Ectodermal cell (in vitro differentiated cells): ENCODE measurements around the gene UBTF.

Experiments
- H3K27ac ChIP-seq: 2 replicates; pipeline ENCODE4 v1.7.0; 2013; ENCODE audit warnings: mild to moderate bottlenecking, low read depth, low read length; ENCODE audit not compliant: insufficient read depth, poor library complexity, severe bottlenecking
- H3K27me3 ChIP-seq: 2 replicates; pipeline ENCODE4 v1.7.0; 2013; ENCODE audit warnings: mild to moderate bottlenecking, low read length; ENCODE audit not compliant: insufficient read depth, control insufficient read depth, poor library complexity, severe bottlenecking
- H3K36me3 ChIP-seq: one replicate; pipeline ENCODE4 v1.7.0; 2013; ENCODE audit warnings: low read length; ENCODE audit not compliant: control insufficient read depth, insufficient read depth
- H3K4me1 ChIP-seq: one replicate; pipeline ENCODE4 v1.7.0; 2013; ENCODE audit warnings: low read length; ENCODE audit not compliant: control insufficient read depth, insufficient read depth
- H3K4me3 ChIP-seq: 2 replicates; pipeline ENCODE4 v1.7.0; 2013; ENCODE audit warnings: low read depth, low read length, control low read depth; ENCODE audit not compliant: insufficient read depth
- H3K9me3 ChIP-seq: 2 replicates; pipeline ENCODE4 v1.7.0; 2013; ENCODE audit warnings: mild to moderate bottlenecking, low read length, moderate library complexity; ENCODE audit not compliant: control insufficient read depth
- WGBS, 2 experiments: methylation state at CpG; one replicate each; pipeline ENCODE4 v1.1.7; 2013; ENCODE audit warnings: missing lambda C conversion rate in 2 of 2; 5-methylcytosine and 5-hydroxymethylcytosine counted together

The UBTF gene

DNA sequence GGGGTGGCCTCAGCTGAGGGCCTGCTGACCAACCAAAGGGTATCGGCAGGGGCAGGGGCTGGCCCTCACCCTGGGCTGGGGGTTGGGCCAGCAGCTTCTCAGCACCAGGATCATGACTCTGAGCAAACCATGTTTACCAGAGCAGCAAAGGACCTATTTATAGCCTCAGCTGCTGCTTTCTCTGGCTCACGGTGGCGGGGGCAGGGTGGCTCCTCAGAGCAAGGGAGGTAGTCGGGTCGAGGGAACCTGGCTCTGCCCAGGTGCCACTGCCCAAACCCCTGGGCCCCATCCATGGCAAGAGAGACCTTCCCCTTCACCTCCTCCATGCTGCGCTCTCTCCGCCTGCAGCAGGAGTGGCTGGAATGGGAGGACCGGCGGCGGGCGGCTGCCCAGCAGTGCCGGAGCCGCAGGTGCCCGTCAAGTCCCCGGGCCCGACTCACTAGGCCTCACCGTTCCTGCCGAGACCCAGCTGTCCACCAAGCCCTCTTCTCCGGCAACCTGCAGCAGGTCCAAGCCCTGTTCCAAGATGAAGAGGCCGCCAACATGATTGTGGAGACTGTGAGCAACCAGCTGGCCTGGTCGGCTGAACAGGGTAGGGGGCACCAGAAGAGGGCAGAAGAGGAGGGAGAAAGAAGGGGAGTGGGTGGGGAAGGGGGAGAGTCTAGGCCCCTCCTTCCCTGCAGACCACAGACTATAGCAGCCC is 48.8 kb downstream of the UBTF start, which contains the start of gene ASB16:
Gene ASB16, plus strand, starts transcription at position 206 of the 703 bp plus-strand sequence. Its CDS starts 86 bp downstream, at position 292.
- H3K4me1 ChIP-seq = peaks cover 15% of the 10 kb centered on the region
- no peaks in the 10 kb centered on the region for H3K27me3 ChIP-seq
- 61% methylated on average over 21 of the region's 21 CpGs for WGBS, 2 experiments
- no peaks in the 10 kb centered on the region for H3K9me3 ChIP-seq
- H3K36me3 ChIP-seq = no peaks in the 10 kb centered on the region
- no peak within 1 kb of the TSS for H3K4me3 ChIP-seq
- H3K27ac ChIP-seq = no peak within 1 kb of the TSS

DNA sequence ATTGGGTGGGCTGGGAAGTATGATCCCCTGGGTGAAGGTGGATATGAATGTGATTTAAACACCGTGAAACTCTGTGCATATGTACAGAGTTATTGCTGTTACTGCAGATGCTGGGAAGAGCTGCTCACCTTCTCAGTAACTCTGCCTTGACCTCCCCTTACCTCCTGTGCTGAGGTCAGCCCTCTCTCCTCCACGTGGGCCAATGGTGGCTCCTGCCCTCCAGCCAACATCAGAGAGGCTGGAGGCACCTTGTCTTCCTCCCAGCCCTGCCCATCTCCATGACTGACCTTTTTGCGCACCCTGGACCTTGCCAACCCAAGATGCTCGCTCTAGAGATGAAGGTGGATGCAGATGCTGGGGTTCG is 49.4 kb downstream of the UBTF start:
- no peaks in the 10 kb centered on the region for H3K27me3 ChIP-seq
- no peak overlapping the region for H3K4me3 ChIP-seq
- no peak overlapping the region for H3K27ac ChIP-seq
- H3K4me1 ChIP-seq = peaks cover 15% of the 10 kb centered on the region
- no peaks in the 10 kb centered on the region for H3K9me3 ChIP-seq
- 81 to 85% methylated on average over 5 of the region's 5 CpGs for WGBS, 2 experiments
- no peaks in the 10 kb centered on the region for H3K36me3 ChIP-seq

- Histone ChIP-seq H3K4me3 (no peak overlapping the region), H3K36me3 (peaks cover under 1% of the 10 kb centered on the region), H3K27me3 (no peaks in the 10 kb centered on the region), H3K9me3 (no peaks in the 10 kb centered on the region), H3K27ac (no peak overlapping the region), H3K4me1 (peaks cover 15% of the 10 kb centered on the region)
- WGBS, 2 experiments = 92 to 93% methylated on average over 7 of the region's 7 CpGs
These were observed 52.2 kb downstream of the UBTF start for GRCh38 chr17:44167181-44167861.

GRCh38 chr17:44164476-44164875 is 55.0 kb downstream of the UBTF start:
- Histone ChIP-seq H3K4me1 (peaks cover 4% of the 10 kb centered on the region), H3K4me3 (no peak overlapping the region), H3K9me3 (no peaks in the 10 kb centered on the region), H3K27ac (no peak overlapping the region), H3K36me3 (peaks cover 9% of the 10 kb centered on the region), H3K27me3 (no peaks in the 10 kb centered on the region)
- 94 to 100% methylated on average over 1 of the region's 1 CpG for WGBS, 2 experiments

- H3K27ac ChIP-seq = no peak overlapping the region
- H3K4me3 ChIP-seq = no peak overlapping the region
- 94 to 96% methylated on average over 15 of the region's 15 CpGs for WGBS, 2 experiments
These were observed 59.8 kb downstream of the UBTF start for GRCh38 chr17:44159519-44160210.

DNA sequence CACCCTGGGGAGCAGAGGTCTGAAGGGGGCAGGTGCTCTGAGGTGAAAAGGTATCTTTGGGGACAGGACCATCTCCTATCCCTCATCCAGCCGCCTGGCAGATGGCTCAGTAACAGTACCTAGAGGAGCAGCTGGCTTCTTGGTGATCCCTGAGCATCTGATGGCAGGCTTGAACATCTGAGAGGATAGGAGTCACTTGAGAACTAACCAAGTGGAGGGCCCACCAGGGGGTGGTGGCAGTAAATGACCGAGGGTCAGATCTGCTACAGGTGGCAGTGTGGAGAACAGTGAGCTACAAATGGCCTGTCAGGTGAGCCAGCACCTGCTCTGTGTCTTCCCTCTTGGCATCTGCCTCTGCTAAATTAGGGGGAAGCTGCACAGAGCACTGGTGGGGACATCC is 64.0 kb downstream of the UBTF start:
- no peak overlapping the region for H3K4me3 ChIP-seq
- H3K36me3 ChIP-seq = peaks cover 20% of the 10 kb centered on the region
- H3K27ac ChIP-seq = no peak overlapping the region
- 86 to 92% methylated on average over 2 of the region's 2 CpGs for WGBS, 2 experiments
- H3K27me3 ChIP-seq = no peaks in the 10 kb centered on the region
- H3K9me3 ChIP-seq = no peaks in the 10 kb centered on the region
- no peaks in the 10 kb centered on the region for H3K4me1 ChIP-seq

More at GRCh38 chr17:44159519-44160210, 59.8 kb downstream of the UBTF start:
- Histone ChIP-seq H3K27me3 (no peaks in the 10 kb centered on the region), H3K4me1 (no peaks in the 10 kb centered on the region), H3K9me3 (no peaks in the 10 kb centered on the region), H3K36me3 (peaks cover 24% of the 10 kb centered on the region)
